ENCODE results near the gene RAB5IF.
"Not testable (repeated sequence)": the region's sequence is repeated elsewhere in the genome, so short reads cannot be mapped to it uniquely, and the experiment has no call there.

RAB5IF gene

DNA sequence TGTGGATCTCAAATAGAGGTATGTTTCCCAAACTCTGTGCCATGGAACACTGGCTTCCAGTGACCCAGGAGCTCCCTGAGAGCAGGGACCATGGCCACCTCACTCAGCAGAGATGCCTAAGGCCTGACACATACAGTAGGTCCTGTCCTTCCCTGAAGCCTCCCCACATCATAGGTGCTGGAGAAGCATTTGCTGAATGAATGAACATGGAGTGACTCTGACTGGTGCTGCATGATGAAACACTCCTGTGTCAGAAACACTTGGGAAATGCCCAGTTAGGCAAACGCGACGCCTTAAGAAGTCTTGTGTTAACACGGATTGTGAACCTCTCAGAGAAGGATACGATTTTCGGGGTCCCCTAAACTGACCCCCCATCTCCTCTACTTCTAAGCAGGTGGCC, 26.1 kb downstream of the RAB5IF start:
- no peak for DNase-seq

DNA sequence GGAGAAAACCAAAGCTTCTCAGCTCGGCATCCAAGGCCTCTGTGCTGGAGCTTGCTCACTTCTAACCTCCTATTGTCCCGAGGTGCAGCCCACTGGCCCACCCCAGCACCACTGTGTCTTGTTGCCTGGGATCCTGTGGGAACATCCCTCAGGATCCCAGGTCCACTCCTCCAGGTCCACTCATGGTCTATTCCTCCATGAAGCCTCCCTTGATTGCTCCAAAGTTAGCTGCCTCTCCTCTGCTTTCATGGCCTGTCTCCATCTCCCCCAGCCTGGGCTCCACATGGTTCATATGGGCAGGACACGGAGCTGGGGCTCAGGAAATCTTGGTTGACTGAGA, 26.5 kb downstream of the RAB5IF start:
- DNase-seq: no peak

DNA sequence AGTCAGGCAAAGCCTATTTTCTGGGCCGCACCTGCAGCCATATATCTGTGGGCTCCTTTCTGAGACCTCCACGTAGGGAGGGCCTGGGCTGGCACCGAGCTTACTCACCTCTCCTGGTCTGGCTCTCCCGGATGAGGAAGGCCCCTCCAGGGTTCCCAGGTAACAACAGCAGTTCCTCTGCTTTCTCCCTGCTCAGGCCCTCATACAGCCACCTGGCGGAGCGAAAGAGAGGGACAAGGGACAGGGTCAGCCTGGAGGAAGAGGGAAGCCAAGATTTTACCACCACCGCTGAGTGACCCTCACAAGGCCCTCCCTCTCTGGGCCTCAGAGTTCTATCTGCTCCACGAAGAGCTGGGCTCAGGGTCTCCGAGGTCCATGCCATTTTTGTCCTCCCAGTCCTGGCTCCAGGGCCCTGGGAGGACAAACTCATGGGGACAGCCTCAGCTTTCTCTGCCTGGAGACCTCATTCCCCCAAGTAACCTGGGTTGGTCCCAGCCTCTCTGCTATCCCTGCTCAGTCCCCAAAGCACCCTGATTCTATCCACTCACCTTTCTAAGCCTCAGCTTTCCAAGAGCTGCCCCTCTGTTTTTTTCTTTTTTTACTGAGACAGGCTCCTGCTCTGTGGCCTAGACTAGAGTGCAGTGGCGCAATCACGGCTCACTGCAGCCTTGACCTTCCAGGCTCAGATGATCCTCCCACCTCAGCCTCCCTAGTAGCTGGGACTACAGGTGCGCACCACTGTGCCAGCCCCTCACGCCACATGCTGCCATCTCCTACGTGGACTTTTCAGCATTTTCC, 27.1 kb downstream of the RAB5IF start:
- DNase-seq: no peak

DNA sequence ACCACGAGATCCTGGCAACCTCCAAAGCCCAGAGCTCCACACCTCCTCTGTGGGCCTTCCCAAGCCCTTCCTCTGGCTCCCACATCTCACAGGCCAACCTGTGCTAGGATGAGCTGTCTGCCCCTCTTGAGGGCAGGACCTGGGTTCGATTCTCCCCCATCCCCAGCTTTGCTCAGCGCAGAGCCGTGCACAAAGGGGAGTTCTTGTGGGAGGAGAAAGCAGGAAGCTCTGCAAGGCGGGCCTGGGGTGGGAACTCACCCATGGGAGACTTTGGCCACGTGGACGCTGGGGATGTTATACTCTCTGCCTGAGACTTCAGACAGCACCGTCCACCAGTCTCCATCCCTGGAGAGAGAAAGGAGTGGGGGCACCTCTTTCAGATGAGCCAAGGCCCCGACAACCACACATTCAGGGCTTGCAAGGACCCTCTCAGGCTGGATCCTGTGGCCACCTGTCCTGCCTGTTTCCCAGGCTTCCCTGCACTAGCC, 27.8 kb downstream of the RAB5IF start:
- DNase-seq: no peak

DNA sequence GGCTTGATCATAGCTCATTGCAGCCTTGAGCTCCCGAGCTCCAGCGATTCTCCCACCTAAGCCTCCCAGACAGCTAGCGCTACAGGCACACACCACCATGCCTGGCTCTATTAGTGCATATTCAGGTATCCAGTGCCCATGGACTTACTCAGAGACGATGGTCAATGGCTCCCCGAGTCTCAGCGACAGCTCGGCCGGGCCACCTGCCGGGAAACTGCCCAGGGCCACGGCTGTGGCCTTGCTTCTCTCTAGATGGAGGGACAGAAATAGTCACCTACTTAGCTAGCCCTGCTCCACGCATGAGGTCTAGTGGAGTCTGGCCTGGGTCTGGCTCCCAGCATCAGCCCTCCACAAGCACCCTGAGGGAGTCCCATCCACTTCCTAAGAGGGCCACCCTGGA, 28.8 kb downstream of the RAB5IF start:
- DNase-seq: no peak

DNA sequence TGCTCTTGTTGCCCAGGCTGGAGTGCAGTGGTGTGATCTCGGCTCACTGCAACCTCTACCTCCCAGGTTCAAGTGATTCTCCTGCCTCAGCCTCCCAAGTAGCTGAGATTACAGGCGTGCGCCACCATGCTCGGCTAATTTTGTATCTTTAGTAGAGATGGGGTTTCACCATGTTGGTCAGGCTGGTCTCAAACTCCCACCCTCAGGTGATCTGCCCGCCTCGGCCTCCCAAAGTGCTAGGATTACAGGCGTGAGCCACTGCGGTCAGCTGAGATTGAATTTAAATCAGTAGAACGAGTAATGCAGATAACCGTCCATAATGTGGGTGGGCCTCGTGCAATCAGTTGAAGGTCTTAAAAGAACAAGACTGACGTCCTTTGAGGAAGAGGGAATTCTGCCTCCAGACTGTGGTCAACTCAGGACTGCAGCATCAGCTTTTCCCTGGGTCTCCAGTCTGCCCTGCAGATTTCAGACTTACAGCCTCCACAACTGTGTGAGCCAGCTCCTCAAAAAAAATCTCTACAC, 33.4 kb downstream of the RAB5IF start:
- DNase-seq: not testable (repeated sequence)

DNA sequence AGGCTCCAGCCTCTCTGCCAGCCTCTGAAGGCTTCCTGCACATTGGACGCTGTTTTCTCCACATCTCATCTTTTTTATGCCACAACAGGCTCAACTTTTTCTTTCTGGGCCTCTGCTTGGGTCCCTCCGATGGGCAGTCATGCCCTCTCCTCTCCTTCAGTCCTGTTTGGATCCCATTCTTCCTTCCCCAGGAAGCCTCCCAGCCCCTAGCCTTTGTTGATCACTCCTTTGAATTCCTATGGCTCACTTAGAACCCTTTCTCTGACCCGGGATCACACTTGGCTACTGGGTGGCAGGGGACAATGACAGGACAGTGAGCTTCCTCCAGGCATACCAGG, 35.9 kb downstream of the RAB5IF start:
- no peak for DNase-seq

DNA sequence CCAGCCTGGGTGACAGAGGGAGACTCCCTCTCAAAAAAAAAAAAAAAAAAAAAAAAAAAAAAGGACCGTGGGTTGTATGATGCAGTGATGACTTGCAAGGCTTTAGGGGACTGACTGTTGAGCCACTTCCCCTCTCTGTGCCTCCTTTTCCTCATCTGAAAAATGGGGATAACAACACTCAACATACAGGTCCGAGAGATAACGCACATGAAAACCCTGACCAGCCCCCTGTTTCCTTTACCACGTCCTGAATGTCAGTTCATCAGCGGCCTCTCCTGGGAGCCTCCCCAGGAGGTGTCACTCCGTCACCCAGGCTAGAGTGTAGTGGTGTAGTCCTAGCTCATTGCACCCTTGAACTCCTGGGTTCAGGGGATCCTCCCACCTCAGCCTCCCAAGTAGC, 36.6 kb downstream of the RAB5IF start:
- DNase-seq: no peak

DNA sequence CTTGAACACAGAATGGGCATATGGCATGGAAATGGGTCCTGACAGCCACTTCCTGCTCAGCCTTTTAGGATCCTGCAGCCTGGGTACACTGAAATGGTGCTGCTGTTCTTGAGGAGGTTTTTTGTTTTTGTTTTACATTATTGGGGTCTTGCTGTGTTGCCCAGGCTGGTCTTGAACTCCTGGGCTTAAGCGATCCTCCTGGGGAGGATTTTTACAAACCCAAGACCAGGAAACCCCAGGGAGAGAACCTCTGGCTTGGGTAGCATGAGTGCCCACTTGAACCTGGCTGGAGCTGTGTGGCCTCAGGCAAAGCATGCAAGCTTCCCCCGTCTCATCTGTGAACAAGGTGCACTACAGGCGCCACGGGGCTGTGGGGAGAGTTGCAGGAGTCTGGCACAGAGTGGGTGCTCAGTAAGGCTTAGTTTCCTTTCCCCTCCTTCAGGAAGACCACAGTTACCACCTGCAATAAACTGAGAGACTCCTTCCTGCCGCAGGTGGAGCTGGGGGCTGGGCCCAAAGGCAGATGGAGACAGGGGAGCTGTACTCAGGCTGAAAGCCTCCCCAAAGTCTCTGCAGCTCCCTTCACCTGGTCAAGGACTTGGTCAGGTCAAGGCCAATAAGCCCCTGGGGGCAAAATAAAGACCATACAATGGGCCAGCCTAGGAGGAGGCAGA, 38.6 kb downstream of the RAB5IF start:
- DNase-seq: no peak

DNA sequence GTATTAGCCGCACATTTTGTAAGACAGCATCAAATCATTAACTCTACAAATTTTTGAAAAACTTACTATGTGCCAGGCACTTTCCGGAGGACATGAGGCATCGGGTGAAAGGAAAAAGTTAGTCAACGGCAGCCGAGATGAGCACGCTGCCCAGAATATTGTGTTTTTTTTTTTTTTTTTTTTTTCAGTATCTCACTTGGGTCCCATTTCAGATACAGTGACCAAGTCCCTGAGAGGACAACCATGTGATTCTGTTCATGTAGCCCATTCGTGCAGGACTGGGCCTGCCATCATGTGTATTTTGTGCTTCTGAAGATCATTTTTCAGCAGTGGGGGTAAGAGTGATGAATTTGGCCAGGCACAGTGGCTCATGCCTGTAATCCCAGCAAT, 39.1 kb downstream of the RAB5IF start:
- DNase-seq: no peak

DNA sequence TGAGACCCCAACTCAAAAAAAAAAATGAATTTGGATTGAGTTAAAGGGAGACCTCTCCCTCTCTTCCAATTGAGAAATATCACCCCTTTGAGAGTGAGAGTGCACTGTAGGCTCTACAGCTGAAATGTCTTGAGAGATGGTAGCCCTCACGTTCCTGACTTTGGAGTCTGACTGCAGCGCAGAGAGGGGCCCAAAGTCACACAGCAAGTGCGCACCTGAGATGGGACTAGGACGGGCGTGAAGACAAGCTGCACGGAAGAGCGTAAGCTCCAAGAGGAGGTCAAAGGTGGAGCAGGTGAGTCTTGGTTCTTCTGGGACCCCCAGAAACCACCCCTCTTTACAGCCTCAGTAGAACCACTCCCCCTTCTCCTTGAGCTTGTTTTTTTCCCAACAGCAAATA, 39.8 kb downstream of the RAB5IF start:
- DNase-seq: no peak

DNA sequence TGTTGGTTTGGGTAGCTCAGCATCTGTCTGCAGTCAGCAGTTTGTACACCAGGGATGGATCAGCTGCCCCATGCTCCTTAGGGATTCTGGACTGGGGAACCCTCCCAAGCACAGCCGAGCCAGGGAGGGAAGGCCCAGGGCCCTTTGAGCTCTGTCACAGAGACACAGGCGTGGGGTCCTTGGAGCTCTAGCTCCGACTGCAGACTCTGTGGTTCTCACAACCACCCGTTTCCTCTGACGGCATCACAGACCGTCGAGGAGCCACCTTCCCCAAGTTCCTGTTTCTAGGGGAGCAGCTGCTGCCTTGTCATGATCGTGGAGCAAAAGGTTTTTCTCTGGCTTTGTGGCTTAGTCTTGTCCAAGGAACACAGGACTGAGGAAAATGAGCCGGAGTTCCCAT, 40.4 kb downstream of the RAB5IF start, which contains the start of gene SLA2:
SLA2 (minus strand) TSS at position 199 of the 400 bp plus-strand sequence. CDS start 4,861 bp downstream, outside the sequence.
- no peak for DNase-seq

DNA sequence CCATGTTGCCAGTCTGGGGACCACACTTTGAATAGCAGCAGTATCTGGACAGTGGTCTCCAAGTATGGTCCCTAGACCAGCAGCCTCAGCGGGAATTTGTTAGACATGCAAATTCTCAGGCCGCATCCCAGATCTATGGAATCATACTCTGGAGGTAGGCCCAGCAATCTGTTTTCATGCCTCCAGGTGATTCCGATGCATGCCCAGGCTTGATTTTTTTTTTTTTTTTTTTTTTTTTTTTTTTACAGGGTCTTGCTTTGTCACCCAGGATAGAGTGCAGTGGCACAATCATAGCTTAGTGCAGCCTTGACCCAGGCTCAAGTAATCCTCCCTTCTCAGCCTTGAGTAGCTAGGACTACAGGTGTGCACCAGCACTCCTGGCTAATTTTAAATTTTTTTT, 41.1 kb downstream of the RAB5IF start:
- no peak for DNase-seq

DNA sequence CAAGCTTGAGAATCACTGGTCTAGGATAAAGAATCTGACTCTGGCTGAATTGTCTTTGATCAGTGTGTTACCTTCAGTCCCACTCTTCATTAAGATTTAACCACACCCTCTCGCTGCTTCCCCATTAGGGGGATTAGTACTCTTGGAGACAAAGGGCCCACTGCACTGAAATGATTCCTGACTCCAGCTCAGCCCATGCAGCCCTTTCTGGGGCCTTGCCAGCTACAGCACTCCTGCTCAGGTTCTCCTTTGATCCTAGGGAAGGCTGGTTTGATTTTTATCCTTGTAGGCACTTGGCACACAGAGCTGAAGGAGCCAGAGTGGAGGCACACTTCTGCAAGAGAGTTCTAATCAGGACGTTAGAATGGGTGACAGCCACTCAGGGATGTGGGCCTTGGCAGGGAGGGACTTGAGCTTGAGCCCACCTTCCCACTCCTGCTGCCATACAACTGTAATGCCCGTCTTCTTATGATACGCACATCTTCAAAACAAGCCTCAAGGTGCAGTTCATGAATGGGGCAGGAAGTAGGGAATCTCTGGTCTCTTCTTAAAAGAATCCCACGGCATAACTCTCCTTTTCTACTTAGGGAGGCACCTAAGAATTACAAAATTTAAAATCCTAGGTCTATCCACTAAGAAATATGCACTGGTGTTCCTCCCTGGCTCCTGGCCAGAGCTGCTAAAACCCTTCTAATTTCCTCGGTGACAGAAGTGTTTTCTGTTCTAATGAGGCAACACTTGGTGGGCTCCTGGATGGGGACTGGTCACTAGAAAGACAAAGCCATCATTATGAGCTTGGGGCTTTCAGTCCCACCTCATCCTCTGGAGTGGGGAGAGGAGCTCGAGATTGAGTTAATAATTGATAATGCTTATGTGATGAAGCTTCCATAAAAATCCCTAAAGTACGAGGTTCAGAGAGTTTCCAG, 41.9 kb downstream of the RAB5IF start:
- no peak for DNase-seq

DNA sequence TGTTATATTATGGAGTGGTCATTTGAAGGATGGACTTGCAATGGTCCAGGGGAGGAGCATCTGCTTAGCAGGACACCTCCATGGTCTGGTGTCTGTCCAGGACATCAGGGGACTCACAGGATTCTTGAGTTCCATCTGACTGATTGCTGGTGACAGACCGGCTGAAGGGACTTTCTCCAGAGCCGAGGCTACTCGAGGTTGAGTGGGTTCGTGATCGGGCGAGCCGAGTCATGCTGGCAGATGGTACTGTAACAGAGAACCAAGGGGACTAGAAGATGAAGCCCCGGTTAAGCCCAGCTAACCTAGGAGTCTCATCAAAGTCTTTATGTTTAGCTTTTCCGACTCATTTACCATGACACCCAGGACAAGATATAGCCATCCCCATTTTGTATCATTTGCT, 47.9 kb downstream of the RAB5IF start:
- DNase-seq: no peak

DNA sequence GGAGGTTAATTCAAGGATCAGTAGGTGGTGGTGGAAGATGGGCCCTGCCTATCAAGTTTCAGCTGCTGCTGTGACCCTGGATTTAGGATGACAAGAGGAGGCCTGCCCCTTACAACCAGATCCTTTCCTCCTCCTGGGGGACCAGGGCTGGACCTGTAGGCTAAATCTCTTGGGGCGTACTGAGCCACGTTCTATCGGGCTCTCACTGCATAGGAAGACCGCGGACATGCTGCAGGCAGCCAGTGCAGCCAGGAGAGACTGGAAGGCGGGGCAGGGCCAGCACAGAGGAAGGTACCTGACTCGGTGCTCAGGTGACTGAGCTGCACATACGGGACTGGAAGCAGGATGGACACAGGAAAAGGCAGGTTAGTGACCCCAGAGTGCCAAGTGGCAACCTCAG, 48.9 kb downstream of the RAB5IF start:
- no peak for DNase-seq

DNA sequence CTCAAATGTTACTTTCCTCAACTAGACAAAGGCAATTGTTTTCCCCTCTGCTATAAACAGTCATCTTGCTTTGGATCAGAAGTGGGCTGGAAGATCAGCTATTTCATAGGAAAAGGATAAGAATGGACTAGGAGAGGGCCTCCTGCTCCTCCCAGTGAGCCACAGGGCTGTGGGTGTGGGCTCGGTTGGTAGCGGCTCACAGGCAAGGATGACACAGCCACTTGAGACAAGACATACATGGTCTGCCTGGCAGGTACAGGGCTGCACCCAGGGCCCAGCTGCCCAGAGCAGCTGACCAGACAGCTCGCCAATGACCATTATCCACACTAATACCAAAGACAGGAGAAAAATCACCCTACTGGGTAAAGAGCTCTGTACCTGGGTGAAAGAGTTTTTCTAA, 49.4 kb downstream of the RAB5IF start:
- no peak for DNase-seq

DNA sequence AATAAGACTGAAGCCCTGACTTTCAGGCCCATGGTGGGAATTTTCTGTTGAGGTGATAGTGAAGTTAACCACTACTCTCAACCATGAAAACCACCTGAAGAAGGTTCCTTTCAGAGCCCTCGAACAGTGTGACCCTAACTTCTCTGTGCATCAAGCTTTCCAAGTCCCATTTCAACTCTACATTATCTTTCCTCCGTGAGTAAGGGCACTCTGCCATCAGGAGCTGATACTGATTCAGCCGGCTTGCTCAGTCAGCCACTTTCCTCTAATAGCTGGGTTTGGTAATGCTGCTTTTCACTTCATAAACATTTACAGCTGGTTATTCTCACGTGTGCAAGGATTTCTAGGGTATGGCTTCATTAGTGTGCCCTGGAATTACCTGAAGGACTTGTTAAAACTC, 51.2 kb downstream of the RAB5IF start:
- no peak for DNase-seq

DNA sequence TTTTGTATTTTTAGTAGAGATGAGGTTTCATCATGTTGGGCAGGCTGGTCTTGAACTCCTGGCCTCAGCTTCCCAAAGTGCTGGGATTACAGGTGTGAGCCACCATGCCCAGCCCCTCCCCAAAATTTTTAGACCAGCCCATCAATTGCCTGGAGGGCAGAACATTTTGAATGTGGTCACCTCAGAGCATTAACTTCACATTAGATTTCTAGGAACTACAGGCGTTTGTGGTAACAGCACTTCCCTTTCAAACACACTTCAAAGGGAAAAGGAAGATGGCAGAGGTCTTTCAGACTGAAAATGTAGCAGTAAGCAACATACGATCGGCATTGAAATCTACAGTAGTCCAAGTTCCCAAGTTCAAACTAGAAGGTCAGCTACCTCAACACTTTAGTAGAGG, 52.7 kb downstream of the RAB5IF start:
- no peak for DNase-seq

All from SW 1271 (cell line).